GM06990 (cell line): ENCODE results near the gene MICU2.

Experiments used
- DNase-seq: peaks from one replicate; pipeline ENCODE4 v3.0.0-alpha.2; 2011; ENCODE audit not compliant: insufficient read length; ENCODE audit errors: extremely low read depth
- H3K27me3 ChIP-seq: replicated peaks from 2 replicates; pipeline ENCODE4 v1.6.0; 2011; ENCODE audit warnings: low read length; ENCODE audit not compliant: control insufficient read depth, insufficient read depth
- H3K36me3 ChIP-seq: 2 replicates; pipeline ENCODE4 v1.5.1; 2011; ENCODE audit warnings: low read length; ENCODE audit not compliant: control insufficient read depth, insufficient read depth
- H3K4me3 ChIP-seq: replicated peaks from 2 replicates; pipeline ENCODE4 v1.5.1; 2011; ENCODE audit warnings: low read depth, mild to moderate bottlenecking, control low read depth, low read length
- TF ChIP-seq, protein P1 (sequence below): IDR thresholded peaks from 2 replicates; pipeline ENCODE4 v1.5.1; 2011; ENCODE audit warnings: low read length, control low read depth, mild to moderate bottlenecking, inconsistent platforms; ENCODE audit not compliant: insufficient read depth, poor library complexity, severe bottlenecking

Gene MICU2

GRCh38 chr13:21475115-21475514 lies 128.9 kb downstream of the MICU2 start:
- TF ChIP-seq, protein P1, sequence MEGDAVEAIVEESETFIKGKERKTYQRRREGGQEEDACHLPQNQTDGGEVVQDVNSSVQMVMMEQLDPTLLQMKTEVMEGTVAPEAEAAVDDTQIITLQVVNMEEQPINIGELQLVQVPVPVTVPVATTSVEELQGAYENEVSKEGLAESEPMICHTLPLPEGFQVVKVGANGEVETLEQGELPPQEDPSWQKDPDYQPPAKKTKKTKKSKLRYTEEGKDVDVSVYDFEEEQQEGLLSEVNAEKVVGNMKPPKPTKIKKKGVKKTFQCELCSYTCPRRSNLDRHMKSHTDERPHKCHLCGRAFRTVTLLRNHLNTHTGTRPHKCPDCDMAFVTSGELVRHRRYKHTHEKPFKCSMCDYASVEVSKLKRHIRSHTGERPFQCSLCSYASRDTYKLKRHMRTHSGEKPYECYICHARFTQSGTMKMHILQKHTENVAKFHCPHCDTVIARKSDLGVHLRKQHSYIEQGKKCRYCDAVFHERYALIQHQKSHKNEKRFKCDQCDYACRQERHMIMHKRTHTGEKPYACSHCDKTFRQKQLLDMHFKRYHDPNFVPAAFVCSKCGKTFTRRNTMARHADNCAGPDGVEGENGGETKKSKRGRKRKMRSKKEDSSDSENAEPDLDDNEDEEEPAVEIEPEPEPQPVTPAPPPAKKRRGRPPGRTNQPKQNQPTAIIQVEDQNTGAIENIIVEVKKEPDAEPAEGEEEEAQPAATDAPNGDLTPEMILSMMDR, result no peak
- H3K27me3 ChIP-seq, result no peaks in the 10 kb centered on the region
- no peak for DNase-seq
- H3K36me3 ChIP-seq, result no peaks in the 10 kb centered on the region
- no peak overlapping the region for H3K4me3 ChIP-seq

GRCh38 chr13:21470785-21471184 lies 133.2 kb downstream of the MICU2 start:
- no peak overlapping the region for H3K4me3 ChIP-seq

GRCh38 chr13:21466527-21466926 lies 137.4 kb downstream of the MICU2 start:
- no peak for DNase-seq
- TF ChIP-seq, protein P1, result no peak
- no peaks in the 10 kb centered on the region for H3K36me3 ChIP-seq
- H3K4me3 ChIP-seq, result no peak overlapping the region
- H3K27me3 ChIP-seq, result no peaks in the 10 kb centered on the region

More at GRCh38 chr13:21470785-21471184, 133.2 kb downstream of the MICU2 start:
- no peak for DNase-seq
- Histone ChIP-seq H3K36me3 (no peaks in the 10 kb centered on the region), H3K27me3 (no peaks in the 10 kb centered on the region)
- TF ChIP-seq, protein P1, result no peak

- DNase-seq, result no peak
- Histone ChIP-seq H3K36me3 (no peaks in the 10 kb centered on the region), H3K4me3 (no peak overlapping the region), H3K27me3 (no peaks in the 10 kb centered on the region)
- TF ChIP-seq, protein P1, result no peak
Measured at GRCh38 chr13:21465710-21466160, 138.2 kb downstream of the MICU2 start.

GRCh38 chr13:21463424-21463823 lies 140.5 kb downstream of the MICU2 start:
- TF ChIP-seq, protein P1, result no peak
- Histone ChIP-seq H3K4me3 (no peak overlapping the region), H3K27me3 (no peaks in the 10 kb centered on the region), H3K36me3 (no peaks in the 10 kb centered on the region)
- DNase-seq, result no peak

- no peak for DNase-seq
- TF ChIP-seq, protein P1, result no peak
- Histone ChIP-seq H3K4me3 (no peak overlapping the region), H3K36me3 (no peaks in the 10 kb centered on the region), H3K27me3 (no peaks in the 10 kb centered on the region)
Measured at GRCh38 chr13:21461131-21461530, 142.8 kb downstream of the MICU2 start.
